K562 (cell line): ENCODE measurements around the gene PDK1. TPM values are rescaled to one million over a fixed set of nuclear protein-coding genes. Genes with fewer than 3 reads are reported as not detected.
A peak's percentile ranks its signal among the peaks of the same experiment; 100 is the strongest.

ENCODE experiments used
- CCAR2 ChIP-seq: fragments of 200-400 bp; formaldehyde crosslinking; IDR thresholded peaks from 2 replicates; pipeline ENCODE4 v1.6.1; 2017; ENCODE audit warnings: mild to moderate bottlenecking, low read depth, low read length
- CHAMP1 ChIP-seq: fragments of 450-650 bp; IDR thresholded peaks from 2 replicates; pipeline ENCODE4 v1.6.1; 2016; ENCODE audit warnings: mild to moderate bottlenecking
- CLOCK ChIP-seq: fragments of 250-450 bp; sonication (Bioruptor Pico); IDR thresholded peaks from 2 replicates; pipeline ENCODE4 v1.4.0; 2020; ENCODE audit warnings: mild to moderate bottlenecking, moderate library complexity, borderline replicate concordance
- CTBP1 ChIP-seq: fragments of 450-650 bp; IDR thresholded peaks from 2 replicates; pipeline ENCODE4 v1.6.1; 2016; ENCODE audit warnings: borderline replicate concordance
- E2F4 ChIP-seq: sonication (generic); formaldehyde crosslinking; IDR thresholded peaks from 2 replicates; pipeline ENCODE4 v1.8.0; 2022; ENCODE audit warnings: mild to moderate bottlenecking, low read depth, missing genetic modification reagents
- FOSL1 ChIP-seq: fragments of 200-800 bp; sonication (Bioruptor generic); conservative IDR thresholded peaks from 2 replicates; pipeline ENCODE4 v1.6.1; 2016; ENCODE audit warnings: missing genetic modification characterization, missing compliant biosample characterization
- HMGXB4 ChIP-seq: sonication (generic); formaldehyde crosslinking; IDR thresholded peaks from 2 replicates; pipeline ENCODE4 v1.8.1; 2023; ENCODE audit warnings: mild to moderate bottlenecking, missing genetic modification reagents
- ID3 ChIP-seq, 2 experiments: fragments of 250-450 bp in 1 of 2; fragments of 450-650 bp in 1 of 2; sonication (Bioruptor Pico) in 1 of 2; IDR thresholded peaks; 2 replicates each; pipeline versions ENCODE4 v1.6.1 to v1.8.0; 2016 to 2021; ENCODE audit warnings: mild to moderate bottlenecking in 2 of 2, moderate library complexity in 2 of 2, missing compliant biosample characterization in 1 of 2, missing genetic modification characterization in 1 of 2
- KDM4B ChIP-seq, 2 experiments: fragments of 450-650 bp in 1 of 2; sonication (generic) in 1 of 2; IDR thresholded peaks; 2 replicates each; pipeline ENCODE4 v1.6.1; 2016 to 2017; ENCODE audit warnings: borderline replicate concordance in 2 of 2, antibody characterized with exemption in 1 of 2, low read depth in 1 of 2, mild to moderate bottlenecking in 1 of 2
- MIER1 ChIP-seq: fragments of 450-650 bp; IDR thresholded peaks from 2 replicates; pipeline ENCODE4 v1.6.1; 2016; ENCODE audit warnings: antibody characterized with exemption, mild to moderate bottlenecking, low read depth
- MYC ChIP-seq, 2 experiments: fragments of 250-450 bp in 1 of 2; sonication (Bioruptor Pico) in 1 of 2; IDR thresholded peaks; 2 replicates each; pipeline versions ENCODE4 v1.5.1 to v1.6.1; 2012 to 2021; ENCODE audit warnings: low read depth in 2 of 2, borderline replicate concordance in 1 of 2, improper control_type of control experiment in 1 of 2, low read length in 1 of 2, mild to moderate bottlenecking in 1 of 2, moderate library complexity in 1 of 2
- PCBP1 ChIP-seq: fragments of 200-400 bp; formaldehyde crosslinking; IDR thresholded peaks from 2 replicates; pipeline ENCODE4 v1.6.1; 2018; ENCODE audit warnings: mild to moderate bottlenecking, low read depth, low read length; ENCODE audit not compliant: poor library complexity, severe bottlenecking
- RHOXF2B ChIP-seq: fragments of 250-450 bp; sonication (Bioruptor Pico); conservative IDR thresholded peaks from 2 replicates; pipeline ENCODE4 v1.5.1; 2021
- SIRT6 ChIP-seq: IDR thresholded peaks from one replicate; pipeline ENCODE4 v1.6.1; 2012; ENCODE audit warnings: low read depth, mild to moderate bottlenecking, control low read depth, inconsistent platforms, low read length, moderate library complexity
- STAT5B ChIP-seq: fragments of 250-450 bp; sonication (Bioruptor Pico); IDR thresholded peaks from 2 replicates; pipeline ENCODE4 v1.8.0; 2021; ENCODE audit warnings: mild to moderate bottlenecking, inconsistent platforms
- TAF15 ChIP-seq: fragments of 200-400 bp; formaldehyde crosslinking; IDR thresholded peaks from 2 replicates; pipeline ENCODE4 v1.6.1; 2017; ENCODE audit warnings: mild to moderate bottlenecking, low read depth, low read length, moderate library complexity
- ZNF197 ChIP-seq: fragments of 200-800 bp; sonication (Bioruptor generic); IDR thresholded peaks from 2 replicates; pipeline ENCODE4 v1.6.1; 2016; ENCODE audit warnings: low read depth, missing genetic modification characterization, missing compliant biosample characterization
- ZNF668 ChIP-seq: fragments of 250-450 bp; sonication (Bioruptor Pico); IDR thresholded peaks from 2 replicates; pipeline ENCODE4 v1.8.0; 2022; ENCODE audit warnings: mild to moderate bottlenecking, inconsistent platforms
- polyA plus RNA-seq, 8 experiments: library from polyadenylated mRNA; depleted of rRNA in 4 of 8; stranded (reverse) in 5 of 8; unstranded in 3 of 8; fragments of >200 nt; fragmentation: Nextera tagmentation in 2 of 8; fragmentation: Illumina TruSeq in 1 of 8; extraction: Ambion mirVana in 2 of 8; extraction: Trizol in 1 of 8; gene quantifications; 2 replicates each; pipeline versions ENCODE4 v1.2.1 to v1.2.3, GENCODE V29; 2011 to 2014; ENCODE audit warnings: inconsistent platforms in 1 of 8, missing spikeins in 1 of 8
- total RNA-seq, 7 experiments: library from RNA; depleted of rRNA in 6 of 7; stranded (reverse); fragments of >200 nt in 6 of 7; fragmentation: Illumina TruSeq in 2 of 7; extraction: Trizol in 2 of 7; gene quantifications; 2 replicates each; pipeline versions ENCODE4 v1.2.1 to v1.2.3, GENCODE V29; 2011 to 2021; ENCODE audit warnings: low replicate concordance in 1 of 7

PDK1 gene
- total and polyA plus RNA-seq, 9 of the 15 experiments (the other 6 are each of a cell fraction or from before 2014, with no cell fraction given) = 3.5 to 176 (median 13.9) TPM

GRCh38 chr2:172600557-172601008 is 44.7 kb downstream of the PDK1 start (continued):
- TF ChIP-seq HMGXB4 (CRISPR knock-in tag) (no peak), ZNF668 (CRISPR knock-in tag) (peak; percentile 30; the same call in 1 of the 2 replicates), TAF15 (no peak), CTBP1 (peak; percentile 84), STAT5B (CRISPR knock-in tag) (no peak), RHOXF2B (CRISPR knock-in tag) (no peak), FOSL1 (tag) (no peak; the same call in 1 of the 2 replicates), CCAR2 (no peak), ID3 (CRISPR knock-in tag; IDR thresholded peaks at IDR 0.05) (no peak), ID3 (tag; IDR thresholded peaks at IDR 0.05) (no peak), ZNF197 (peak; percentile 76; the same call in 1 of the 2 replicates), MIER1 (0 out of 2 replicates have a peak, but pooled peaks have one; percentile 50), MYC (IDR thresholded peaks at IDR 0.05; ENCODE audit: low read depth, low read length) (no peak), MYC (CRISPR knock-in tag; IDR thresholded peaks at IDR 0.05; ENCODE audit: borderline replicate concordance, low read depth) (no peak), CLOCK (CRISPR knock-in tag) (peak; percentile 55; the same call in 1 of the 2 replicates), SIRT6 (no peak), E2F4 (CRISPR knock-in tag) (no peak), CHAMP1 (0 out of 2 replicates have a peak, but pooled peaks have one; percentile 53), KDM4B (IDR thresholded peaks at IDR 0.05; ENCODE audit: borderline replicate concordance in 2 of 2, low read depth in 1 of 2) (no peak), PCBP1 (no peak)
